Effector memory CD4-positive, alpha-beta T cell (primary cell): Measurements from ENCODE around the gene LARP7.
"Not testable (repeated sequence)": the region's sequence is repeated elsewhere in the genome, so short reads cannot be mapped to it uniquely, and the experiment has no call there.

Experiments used
- DNase-seq, 3 donors: peaks; one replicate each; pipeline ENCODE4 v3.0.0-alpha.2; 2020
- H3K27ac ChIP-seq: 2 replicates; pipeline ENCODE4 v1.7.0; 2013; ENCODE audit warnings: mild to moderate bottlenecking, low read length, moderate library complexity; ENCODE audit not compliant: insufficient read depth, poor library complexity, severe bottlenecking
- H3K27me3 ChIP-seq: replicated peaks from 2 replicates; pipeline ENCODE4 v1.7.0; 2013; ENCODE audit warnings: mild to moderate bottlenecking, low read length; ENCODE audit not compliant: insufficient read depth, control insufficient read depth, poor library complexity, severe bottlenecking
- H3K36me3 ChIP-seq: 2 replicates; pipeline ENCODE4 v1.7.0; 2013; ENCODE audit warnings: mild to moderate bottlenecking, low read length, moderate library complexity; ENCODE audit not compliant: control insufficient read depth, insufficient read depth
- H3K4me1 ChIP-seq: 2 replicates; pipeline ENCODE4 v1.7.0; 2013; ENCODE audit warnings: low read length, mild to moderate bottlenecking; ENCODE audit not compliant: control insufficient read depth, insufficient read depth, poor library complexity, severe bottlenecking
- H3K4me3 ChIP-seq: 2 replicates; pipeline ENCODE4 v1.7.0; 2013; ENCODE audit warnings: low read length, low read depth, mild to moderate bottlenecking; ENCODE audit not compliant: insufficient read depth, poor library complexity, severe bottlenecking
- H3K9me3 ChIP-seq: 2 replicates; pipeline ENCODE4 v1.7.0; 2013; ENCODE audit warnings: mild to moderate bottlenecking, low read length, moderate library complexity; ENCODE audit not compliant: control insufficient read depth

Gene LARP7

GRCh38 chr4:112677519-112678091 is 40.7 kb downstream of the LARP7 start:
- H3K36me3 ChIP-seq = no peaks in the 10 kb centered on the region
- no peaks in the 10 kb centered on the region for H3K27me3 ChIP-seq
- no peak overlapping the region for H3K27ac ChIP-seq
- no peaks in the 10 kb centered on the region for H3K9me3 ChIP-seq
- H3K4me3 ChIP-seq = no peak overlapping the region
- no peak for DNase-seq
- no peaks in the 10 kb centered on the region for H3K4me1 ChIP-seq

- DNase-seq = no peak
- Histone ChIP-seq H3K36me3 (no peaks in the 10 kb centered on the region), H3K27me3 (no peaks in the 10 kb centered on the region), H3K4me1 (no peaks in the 10 kb centered on the region), H3K4me3 (no peak overlapping the region), H3K27ac (no peak overlapping the region), H3K9me3 (no peaks in the 10 kb centered on the region)
These were observed 44.1 kb downstream of the LARP7 start for GRCh38 chr4:112680996-112681395.

GRCh38 chr4:112693507-112693906 is 56.6 kb downstream of the LARP7 start:
- no peaks in the 10 kb centered on the region for H3K36me3 ChIP-seq
- no peaks in the 10 kb centered on the region for H3K9me3 ChIP-seq
- H3K27ac ChIP-seq = no peak overlapping the region
- H3K4me3 ChIP-seq = no peak overlapping the region
- no peaks in the 10 kb centered on the region for H3K27me3 ChIP-seq
- no peak for DNase-seq
- H3K4me1 ChIP-seq = no peaks in the 10 kb centered on the region

GRCh38 chr4:112700679-112701078 is 63.7 kb downstream of the LARP7 start:
- H3K27ac ChIP-seq = no peak overlapping the region
- H3K36me3 ChIP-seq = no peaks in the 10 kb centered on the region
- no peaks in the 10 kb centered on the region for H3K9me3 ChIP-seq
- no peaks in the 10 kb centered on the region for H3K4me1 ChIP-seq
- DNase-seq = no peak
- no peak overlapping the region for H3K4me3 ChIP-seq
- no peaks in the 10 kb centered on the region for H3K27me3 ChIP-seq

GRCh38 chr4:112702892-112703291 is 65.9 kb downstream of the LARP7 start:
- DNase-seq = no peak
- Histone ChIP-seq H3K4me3 (no peak overlapping the region), H3K27me3 (peaks cover 10% of the 10 kb centered on the region)

GRCh38 chr4:112704322-112704721 is 67.4 kb downstream of the LARP7 start:
- no peak overlapping the region for H3K27ac ChIP-seq
- no peak for DNase-seq
- peaks cover 10% of the 10 kb centered on the region for H3K27me3 ChIP-seq
- H3K4me1 ChIP-seq = peaks cover 7% of the 10 kb centered on the region
- H3K9me3 ChIP-seq = no peaks in the 10 kb centered on the region
- no peaks in the 10 kb centered on the region for H3K36me3 ChIP-seq
- H3K4me3 ChIP-seq = no peak overlapping the region

More at GRCh38 chr4:112702892-112703291, 65.9 kb downstream of the LARP7 start:
- H3K9me3 ChIP-seq = no peaks in the 10 kb centered on the region
- H3K27ac ChIP-seq = no peak overlapping the region
- H3K4me1 ChIP-seq = peaks cover 7% of the 10 kb centered on the region
- H3K36me3 ChIP-seq = no peaks in the 10 kb centered on the region

- peaks cover 10% of the 10 kb centered on the region for H3K27me3 ChIP-seq
- no peak for DNase-seq
These were observed 68.3 kb downstream of the LARP7 start for GRCh38 chr4:112704991-112705845.

GRCh38 chr4:112705891-112706839 is 69.2 kb downstream of the LARP7 start:
- H3K4me3 ChIP-seq = peak overlapping the region; percentile 59
- not testable (repeated sequence) for H3K9me3 ChIP-seq, H3K27ac ChIP-seq, H3K36me3 ChIP-seq, H3K4me1 ChIP-seq, H3K27me3 ChIP-seq
- DNase-seq = peak in 1 of 3 donors; percentile 5

More at GRCh38 chr4:112704991-112705845, 68.3 kb downstream of the LARP7 start:
- Histone ChIP-seq H3K36me3 (no peaks in the 10 kb centered on the region), H3K27ac (no peak overlapping the region), H3K9me3 (no peaks in the 10 kb centered on the region), H3K4me1 (peaks cover 7% of the 10 kb centered on the region), H3K4me3 (peak overlapping the region; percentile 42)

- no peak overlapping the region for H3K27ac ChIP-seq
- peak overlapping the region; percentile 59 for H3K4me3 ChIP-seq
- peaks cover 7% of the 10 kb centered on the region for H3K4me1 ChIP-seq
- H3K36me3 ChIP-seq = no peaks in the 10 kb centered on the region
- H3K27me3 ChIP-seq = peaks cover 10% of the 10 kb centered on the region
- no peaks in the 10 kb centered on the region for H3K9me3 ChIP-seq
- no peak for DNase-seq
These were observed 69.9 kb downstream of the LARP7 start for GRCh38 chr4:112706840-112707207.
